Naive thymus-derived CD4-positive, alpha-beta T cell (primary cell): ENCODE data around the gene HEPHL1. TPM values are rescaled to one million over a fixed set of nuclear protein-coding genes. Genes with fewer than 3 reads are reported as not detected.

Experiments used
- ATAC-seq: fragments of 150-1000 bp; cut with Tn5 transposase; 2 replicates; pipeline ENCODE4 v1.10.0; 2021; ENCODE audit warnings: mild to moderate bottlenecking, moderate library complexity
- CTCF ChIA-PET: fragments of 350-600 bp; sonication (Branson Sonifier 250); formaldehyde crosslinking; loops from one replicate; lab custom pipeline; 2021; ENCODE audit warnings: antibody characterized with exemption; lab: Charles Lee
- POLR2A ChIA-PET: fragments of 350-600 bp; sonication (Branson Sonifier 250); formaldehyde crosslinking; loops from one replicate; lab custom pipeline; 2021; ENCODE audit warnings: antibody characterized with exemption, inconsistent platforms; lab: Charles Lee
- DNase-seq, 9 donors: peaks; one replicate each; pipeline versions ENCODE4 v3.0.0 to v3.0.0-alpha.2; 2020 to 2022; ENCODE audit warnings: mixed read lengths in 1 of 9
- H3K27ac ChIP-seq: one replicate; pipeline ENCODE4 v1.7.0; 2013; ENCODE audit warnings: mild to moderate bottlenecking, low read depth, low read length, moderate library complexity
- H3K27me3 ChIP-seq, 2 donors: one replicate each; pipeline ENCODE4 v1.7.0; 2013; ENCODE audit warnings: low read length in 2 of 2, mild to moderate bottlenecking in 2 of 2, moderate library complexity in 2 of 2; ENCODE audit not compliant: control insufficient read depth in 2 of 2, insufficient read depth in 2 of 2
- H3K36me3 ChIP-seq, 3 experiments: 1 replicate in 2 of 3; 2 replicates in 1 of 3; pipeline ENCODE4 v1.7.0; 2013; ENCODE audit warnings: low read length in 3 of 3, mild to moderate bottlenecking in 3 of 3, moderate library complexity in 1 of 3; ENCODE audit not compliant: insufficient read depth in 3 of 3, control insufficient read depth in 2 of 3
- H3K4me1 ChIP-seq, 2 donors: one replicate each; pipeline ENCODE4 v1.7.0; 2013; ENCODE audit warnings: low read length in 2 of 2, mild to moderate bottlenecking in 2 of 2, moderate library complexity in 1 of 2; ENCODE audit not compliant: control insufficient read depth in 2 of 2, insufficient read depth in 2 of 2
- H3K4me3 ChIP-seq: 2 replicates; pipeline ENCODE4 v1.7.0; 2013; ENCODE audit warnings: mild to moderate bottlenecking, low read length
- H3K9me3 ChIP-seq, 3 experiments: 1 replicate in 2 of 3; 2 replicates in 1 of 3; pipeline ENCODE4 v1.7.0; 2013; ENCODE audit warnings: low read length in 3 of 3; ENCODE audit not compliant: control insufficient read depth in 2 of 3
- H3K27ac Mint-ChIP-seq, 9 donors: one replicate each; pipeline ENCODE4 v1.8.0; 2020 to 2022; ENCODE audit warnings: mixed read lengths in 9 of 9, mild to moderate bottlenecking in 8 of 9, moderate library complexity in 5 of 9, inconsistent platforms in 2 of 9
- H3K27me3 Mint-ChIP-seq, 5 donors: one replicate each; pipeline ENCODE4 v1.8.0; 2021 to 2022; ENCODE audit warnings: mixed read lengths in 5 of 5, mild to moderate bottlenecking in 1 of 5
- H3K36me3 Mint-ChIP-seq, 5 donors: one replicate each; pipeline ENCODE4 v1.8.0; 2020 to 2022; ENCODE audit warnings: mixed read lengths in 5 of 5, mild to moderate bottlenecking in 3 of 5, inconsistent platforms in 1 of 5
- H3K4me1 Mint-ChIP-seq, 7 donors: one replicate each; pipeline ENCODE4 v1.8.0; 2020 to 2022; ENCODE audit warnings: mixed read lengths in 7 of 7, mild to moderate bottlenecking in 3 of 7, inconsistent platforms in 1 of 7
- H3K4me3 Mint-ChIP-seq, 10 donors: one replicate each; pipeline ENCODE4 v1.8.0; 2020 to 2022; ENCODE audit warnings: mild to moderate bottlenecking in 10 of 10, mixed read lengths in 10 of 10, moderate library complexity in 6 of 10, inconsistent platforms in 2 of 10
- H3K9me3 Mint-ChIP-seq, 11 donors: one replicate each; pipeline ENCODE4 v1.8.0; 2020 to 2022; ENCODE audit warnings: mixed read lengths in 11 of 11, mild to moderate bottlenecking in 4 of 11, inconsistent platforms in 1 of 11, moderate library complexity in 1 of 11
- intact Hi-C, 2 donors: fragments of 100-400 bp; cut with micrococcal nuclease; formaldehyde crosslinking; loops; one replicate each; pipeline ENCODE4 v1.15.1; 2023
- polyA plus RNA-seq, 2 donors: library from polyadenylated mRNA; unstranded; fragments of 300-500 nt; fragmentation: Illumina TruSeq; gene quantifications; one replicate each; pipeline ENCODE4 v1.2.3, GENCODE V29; 2021
- total RNA-seq, 6 experiments: library from RNA in 5 of 6; stranded (reverse) in 5 of 6; gene quantifications; 1 replicate in 5 of 6; 2 replicates in 1 of 6; pipeline ENCODE4 v1.2.3 and lab custom pipeline; 2021 to 2026

The HEPHL1 gene
- total and polyA plus RNA-seq, 7 experiments from 2014 or later: not detected

- Mint-ChIP-seq H3K4me3 (no peak overlapping the region), H3K36me3 (peaks cover 0 to 4% (median 0%) of the 10 kb centered on the region in 5 donors), H3K27ac (no peak overlapping the region), H3K27me3 (peaks cover 6 to 9% (median 9%) of the 10 kb centered on the region in 5 donors), H3K9me3 (peaks cover 0 to 7% (median 0%) of the 10 kb centered on the region in 11 donors), H3K4me1 (peaks cover 0 to 7% (median 0%) of the 10 kb centered on the region in 7 donors)
- Histone ChIP-seq H3K9me3 (no peaks in the 10 kb centered on the region), H3K27ac (no peak overlapping the region), H3K4me3 (no peak overlapping the region), H3K4me1 (no peaks in the 10 kb centered on the region), H3K36me3 (no peaks in the 10 kb centered on the region), H3K27me3 (no peaks in the 10 kb centered on the region)
- no peak for ATAC-seq
- CTCF ChIA-PET: no interaction called here
- intact Hi-C loops: loop anchor here (10.0 kb wide), 3 partner anchors 596 to 1664 kb away; partner anchors contain the start of genes FAM76B (in 1 of the 2) and SRSF8 (in 1 of the 2)
- POLR2A ChIA-PET: no interaction called here
- DNase-seq: no peak
Observed at GRCh38 chr11:94120946-94121345, 99.8 kb downstream of the HEPHL1 start.

DNA sequence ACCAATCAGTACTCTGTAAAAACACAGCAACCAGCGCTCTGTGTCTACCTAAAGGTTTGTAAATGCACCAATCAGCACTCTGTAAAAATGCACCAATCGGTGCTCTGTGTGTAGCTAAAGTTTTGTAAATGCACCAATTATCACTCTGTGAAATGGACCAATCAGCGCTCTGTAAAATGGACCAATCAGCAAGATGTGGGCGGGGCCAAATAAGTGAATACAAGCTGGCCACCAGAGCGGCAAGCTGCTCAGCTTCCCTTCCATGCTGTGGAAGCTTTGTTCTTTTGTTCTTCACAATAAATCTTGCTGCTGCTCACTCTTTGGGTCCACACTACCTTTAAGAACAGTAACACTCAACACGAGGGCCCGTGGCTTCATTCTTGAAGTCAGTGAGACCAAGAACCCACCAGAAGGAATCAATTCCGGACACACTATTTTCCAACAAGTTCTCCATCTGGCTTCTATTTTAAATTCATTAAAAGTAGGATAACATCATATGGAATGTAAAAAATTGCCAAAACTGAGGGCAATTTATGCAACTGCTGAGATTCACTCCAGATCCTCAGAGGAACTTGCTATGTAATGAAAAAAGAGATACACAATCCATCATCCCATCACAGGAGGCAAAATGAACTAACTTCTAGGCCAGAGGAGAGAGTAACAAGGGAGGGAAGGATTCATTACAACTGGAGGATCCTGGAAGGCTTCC, 104.4 kb downstream of the HEPHL1 start:
- Mint-ChIP-seq H3K36me3 (peaks cover 0 to 4% (median 0%) of the 10 kb centered on the region in 5 donors), H3K4me1 (peaks cover 11 to 24% (median 18%) of the 10 kb centered on the region in 7 donors), H3K27ac (no peak overlapping the region), H3K27me3 (no peaks in the 10 kb centered on the region), H3K4me3 (no peak overlapping the region), H3K9me3 (peaks cover 0 to 7% (median 0%) of the 10 kb centered on the region in 11 donors)
- Histone ChIP-seq H3K27ac (no peak overlapping the region), H3K36me3 (peaks cover 0 to 12% (median 0%) of the 10 kb centered on the region in 3 experiments), H3K9me3 (no peaks in the 10 kb centered on the region), H3K4me1 (peaks cover 20 to 24% of the 10 kb centered on the region in 2 donors), H3K27me3 (no peaks in the 10 kb centered on the region), H3K4me3 (no peak overlapping the region)
- intact Hi-C loops: loop anchor here (5.0 to 10.0 kb wide), 5 partner anchors 463 to 1659 kb away; partner anchors contain the start of genes CEP295 (in 1 of the 2), FAM76B (in 1 of the 2), SMCO4 (in 1 of the 2) and SRSF8 (in 1 of the 2)
- ChIA-PET CTCF (no interaction called here), POLR2A (no interaction called here)
- no peak for DNase-seq
- no peak for ATAC-seq

DNA sequence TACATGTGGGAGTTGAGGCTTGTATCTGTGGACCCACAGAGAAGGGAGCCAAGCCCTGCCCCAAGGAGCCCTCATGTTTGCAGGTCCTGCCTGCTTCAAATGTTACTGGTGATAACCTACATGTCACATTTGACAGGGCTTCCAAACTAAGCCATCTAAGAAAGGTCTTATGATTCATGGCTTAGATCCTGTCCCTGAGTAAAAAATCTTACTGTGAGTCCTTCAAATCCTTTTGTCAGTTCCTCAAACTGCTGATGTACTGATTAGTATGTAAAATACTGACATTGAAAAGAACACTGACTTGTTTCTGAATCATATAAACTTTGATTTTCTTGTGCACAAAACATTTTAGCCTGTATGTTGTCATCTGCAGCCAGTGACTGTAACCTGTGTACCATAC, 106.5 kb downstream of the HEPHL1 start:
- Mint-ChIP-seq H3K27me3 (no peaks in the 10 kb centered on the region), H3K36me3 (peaks cover 0 to 4% (median 0%) of the 10 kb centered on the region in 5 donors), H3K27ac (peak overlapping the region; percentile 77 to 96 (median 89)), H3K9me3 (peaks cover 0 to 7% (median 0%) of the 10 kb centered on the region in 11 donors), H3K4me1 (peaks cover 11 to 24% (median 18%) of the 10 kb centered on the region in 7 donors), H3K4me3 (peak overlapping the region in 4 of 10 donors; percentile 52 to 92 (median 72))
- peak overlapping the region; percentile 97 for H3K4me3 ChIP-seq
- peaks cover 0 to 12% (median 0%) of the 10 kb centered on the region in 3 experiments for H3K36me3 ChIP-seq
- peaks cover 21 to 29% of the 10 kb centered on the region in 2 donors for H3K4me1 ChIP-seq
- ATAC-seq: no peak
- ChIA-PET POLR2A (interaction anchor here (1.6 kb wide), 1 partner anchor 387 kb away, joined by 5 read pairs; no protein-coding TSS in a partner anchor), CTCF (no interaction called here)
- peak in 1 of 9 donors; percentile 12 for DNase-seq
- peak overlapping the region; percentile 73 for H3K27ac ChIP-seq
- H3K9me3 ChIP-seq: no peaks in the 10 kb centered on the region
- H3K27me3 ChIP-seq: no peaks in the 10 kb centered on the region
- intact Hi-C loops: loop anchor here (1.0 to 10.0 kb wide), 17 partner anchors 19 to 1661 kb away; partner anchors contain the start of genes ANKRD49 (in 2 of the 2), C11orf54 (in 2 of the 2), CWC15 (in 2 of the 2) and FAM76B (in 2 of the 2)

- Mint-ChIP-seq H3K9me3 (peaks cover 0 to 7% (median 0%) of the 10 kb centered on the region in 11 donors), H3K27me3 (no peaks in the 10 kb centered on the region), H3K36me3 (peaks cover 0 to 4% (median 0%) of the 10 kb centered on the region in 5 donors), H3K4me1 (peaks cover 13 to 27% (median 22%) of the 10 kb centered on the region in 7 donors), H3K27ac (peak overlapping the region; percentile 77 to 96 (median 89)), H3K4me3 (peak overlapping the region in 2 of 10 donors; percentile 85 to 92)
- peak overlapping the region; percentile 97 for H3K4me3 ChIP-seq
- peaks cover 0 to 12% (median 0%) of the 10 kb centered on the region in 3 experiments for H3K36me3 ChIP-seq
- ATAC-seq: peak; percentile 42
- no peaks in the 10 kb centered on the region for H3K9me3 ChIP-seq
- H3K27ac ChIP-seq: peak overlapping the region; percentile 73
- H3K4me1 ChIP-seq: peaks cover 21 to 29% of the 10 kb centered on the region in 2 donors
- intact Hi-C loops: loop anchor here (1.0 to 10.0 kb wide), 17 partner anchors 18 to 1660 kb away; partner anchors contain the start of genes ANKRD49 (in 2 of the 2), C11orf54 (in 2 of the 2), CWC15 (in 2 of the 2) and FAM76B (in 2 of the 2)
- H3K27me3 ChIP-seq: no peaks in the 10 kb centered on the region
- DNase-seq: no peak
- ChIA-PET CTCF (no interaction called here), POLR2A (interaction anchor here (0.8 to 1.8 kb wide), 3 partner anchors 344 to 388 kb away, joined by 3 to 5 read pairs (median 4); partner anchors contain the start of gene MED17)
Observed at GRCh38 chr11:94128291-94128745, 107.2 kb downstream of the HEPHL1 start.

DNA sequence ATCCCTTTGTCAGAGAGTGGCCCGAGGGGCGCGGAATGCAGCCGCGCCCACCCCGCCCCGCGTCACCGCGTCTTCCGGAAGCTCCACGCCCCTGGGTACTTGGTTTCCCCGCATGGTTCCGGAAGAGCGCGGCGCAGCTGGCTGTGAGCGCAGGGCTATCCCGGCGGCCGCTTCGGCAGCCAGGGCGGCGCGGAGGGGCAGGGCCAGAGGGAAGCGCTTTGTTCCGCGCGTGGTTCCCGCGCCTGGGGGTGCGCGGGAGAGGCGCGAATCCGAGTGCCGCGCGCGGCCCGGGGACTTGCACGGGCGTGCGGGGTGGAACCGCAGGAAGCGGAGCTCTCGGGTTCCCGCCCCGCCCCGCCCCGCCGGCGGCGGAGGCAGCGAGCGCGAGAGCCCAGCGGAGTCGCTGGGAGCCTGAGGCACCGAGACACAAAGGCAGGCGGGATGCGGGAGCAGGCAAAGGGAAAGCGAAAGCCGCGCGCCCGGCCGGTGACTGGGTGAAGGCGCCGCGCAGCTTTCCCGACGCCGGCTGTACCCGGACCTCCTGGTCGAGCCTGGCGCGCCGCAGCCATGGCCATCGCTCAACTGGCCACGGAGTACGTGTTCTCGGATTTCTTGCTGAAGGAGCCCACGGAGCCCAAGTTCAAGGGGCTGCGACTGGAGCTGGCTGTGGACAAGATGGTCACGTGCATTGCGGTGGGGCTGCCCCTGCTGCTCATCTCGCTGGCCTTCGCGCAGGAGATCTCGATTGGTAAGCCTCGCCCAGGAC, 107.8 kb downstream of the HEPHL1 start, which contains the start of gene PANX1:
Gene PANX1 (plus strand): TSS at position 96 of the 766 bp plus-strand sequence. CDS start 472 bp downstream, at position 568.
- CTCF ChIA-PET: no interaction called here
- peaks cover 18 to 32% (median 27%) of the 10 kb centered on the region in 7 donors for H3K4me1 Mint-ChIP-seq
- peak within 1 kb of the TSS; percentile 77 to 96 (median 89) for H3K27ac Mint-ChIP-seq
- peak; percentile 48 to 80 (median 74) for DNase-seq
- H3K27ac ChIP-seq: peak within 1 kb of the TSS; percentile 73
- H3K9me3 Mint-ChIP-seq: peaks cover 0 to 7% (median 0%) of the 10 kb centered on the region in 11 donors
- H3K27me3 Mint-ChIP-seq: no peaks in the 10 kb centered on the region
- no peaks in the 10 kb centered on the region for H3K9me3 ChIP-seq
- peaks cover 0 to 12% (median 0%) of the 10 kb centered on the region in 3 experiments for H3K36me3 ChIP-seq
- H3K27me3 ChIP-seq: no peaks in the 10 kb centered on the region
- peak; percentile 87 for ATAC-seq
- peaks cover 21 to 29% of the 10 kb centered on the region in 2 donors for H3K4me1 ChIP-seq
- H3K36me3 Mint-ChIP-seq: no peaks in the 10 kb centered on the region
- peak within 1 kb of the TSS; percentile 97 for H3K4me3 ChIP-seq
- intact Hi-C loops: loop anchor here (1.0 to 10.0 kb wide), 17 partner anchors 18 to 1660 kb away; partner anchors contain the start of genes ANKRD49 (in 2 of the 2), C11orf54 (in 2 of the 2), CWC15 (in 2 of the 2) and FAM76B (in 2 of the 2)
- H3K4me3 Mint-ChIP-seq: peak within 1 kb of the TSS in 2 of 10 donors; percentile 85 to 92
- POLR2A ChIA-PET: interaction anchor here (0.5 to 1.8 kb wide), 5 partner anchors 9 to 388 kb away, joined by 3 to 5 read pairs (median 4); partner anchors contain the start of gene MED17
